ENCODE results near the gene BAIAP2L1. TPM values are rescaled to one million over a fixed set of nuclear protein-coding genes. Genes with fewer than 3 reads are reported as not detected.

Gene BAIAP2L1
- total RNA-seq, 2 experiments from 2014 or later: 1.7 to 2.3 TPM

- intact Hi-C loops (cut with micrococcal nuclease): no loop called here
- H3K4me3 Mint-ChIP-seq: no peak overlapping the region
- POLR2A ChIA-PET: no interaction called here
Observed at GRCh38 chr7:98242342-98242741, 158.5 kb downstream of the BAIAP2L1 start.

GRCh38 chr7:98241674-98242241, 159.1 kb downstream of the BAIAP2L1 start:
- ATAC-seq (no peak), DNase-seq (no peak)
- H3K36me3 Mint-ChIP-seq (ENCODE audit: low read depth): peaks cover 11% of the 10 kb centered on the region
- H3K9me3 Mint-ChIP-seq: no peaks in the 10 kb centered on the region
- intact Hi-C loops (cut with micrococcal nuclease): no loop called here
- TF ChIP-seq CTCF (IDR thresholded peaks at IDR 0.05): no peak
- H3K27me3 Mint-ChIP-seq: no peaks in the 10 kb centered on the region
- H3K27ac Mint-ChIP-seq: no peak overlapping the region
- CTCF ChIA-PET: interaction anchor here (1.1 kb wide), 1 partner anchor 9 kb away, joined by 3 read pairs; no protein-coding TSS in a partner anchor
- POLR2A ChIA-PET: no interaction called here
- no peak overlapping the region for H3K4me3 Mint-ChIP-seq
- H3K4me1 Mint-ChIP-seq (ENCODE audit: low read depth): no peaks in the 10 kb centered on the region

More at GRCh38 chr7:98242342-98242741, 158.5 kb downstream of the BAIAP2L1 start:
- H3K27ac Mint-ChIP-seq: no peak overlapping the region
- no peaks in the 10 kb centered on the region for H3K27me3 Mint-ChIP-seq
- no peak for TF ChIP-seq CTCF (IDR thresholded peaks at IDR 0.05)
- no peaks in the 10 kb centered on the region for H3K9me3 Mint-ChIP-seq
- DNase-seq: no peak
- ATAC-seq: no peak
- H3K36me3 Mint-ChIP-seq (ENCODE audit: low read depth): peaks cover 11% of the 10 kb centered on the region
- CTCF ChIA-PET: interaction anchor here (1.1 kb wide), 1 partner anchor 8 kb away, joined by 3 read pairs; no protein-coding TSS in a partner anchor
- H3K4me1 Mint-ChIP-seq (ENCODE audit: low read depth): no peaks in the 10 kb centered on the region

Other genes starting within 250 kb of the BAIAP2L1 start
- gene BHLHA15, start 189.7 kb downstream of the BAIAP2L1 start, total RNA-seq: under 1 TPM in 1 of 2 experiments, not detected in 1; 0.94 TPM
- gene TECPR1, start 148.9 kb downstream of the BAIAP2L1 start, total RNA-seq: 10 to 100 TPM; 25.6 to 25.7 TPM
- 10 to 100 TPM; 44.9 to 47.6 TPM for gene BRI3, start 119.4 kb downstream of the BAIAP2L1 start, total RNA-seq
- gene NPTX2, start 216.2 kb upstream of the BAIAP2L1 start, total RNA-seq: under 1 TPM in 1 of 2 experiments, not detected in 1; 0.18 TPM

Measured in activated CD8-positive, alpha-beta T cell treated with anti-CD3 and anti-CD28 coated beads for 36 hours (primary cell).